Vagina (tissue), 2 donors: Measurements from ENCODE around the gene STARD10.

ENCODE experiments used
- POLR2A ChIP-seq, 2 donors: fragments of 450-650 bp; IDR thresholded peaks; one replicate each; pipeline ENCODE4 v1.6.1; 2017; ENCODE audit warnings: antibody characterized with exemption in 2 of 2, mild to moderate bottlenecking in 2 of 2, moderate library complexity in 2 of 2
- POLR2AphosphoS5 ChIP-seq, 2 donors: sonication (generic); formaldehyde crosslinking; IDR thresholded peaks; one replicate each; pipeline ENCODE4 v1.9.0; 2017; ENCODE audit warnings: antibody characterized with exemption in 2 of 2, mild to moderate bottlenecking in 2 of 2, low read depth in 1 of 2; ENCODE audit not compliant: insufficient read depth in 1 of 2
- TF ChIP-seq, protein P1 (sequence below), 3 experiments: fragments of 450-650 bp in 2 of 3; fragments of 200-600 bp in 1 of 3; sonication (generic) in 1 of 3; IDR thresholded peaks; one replicate each; pipeline ENCODE4 v1.5.1; 2017 to 2019; ENCODE audit warnings: antibody characterized with exemption in 3 of 3, mild to moderate bottlenecking in 2 of 3, moderate library complexity in 2 of 3

DNA sequence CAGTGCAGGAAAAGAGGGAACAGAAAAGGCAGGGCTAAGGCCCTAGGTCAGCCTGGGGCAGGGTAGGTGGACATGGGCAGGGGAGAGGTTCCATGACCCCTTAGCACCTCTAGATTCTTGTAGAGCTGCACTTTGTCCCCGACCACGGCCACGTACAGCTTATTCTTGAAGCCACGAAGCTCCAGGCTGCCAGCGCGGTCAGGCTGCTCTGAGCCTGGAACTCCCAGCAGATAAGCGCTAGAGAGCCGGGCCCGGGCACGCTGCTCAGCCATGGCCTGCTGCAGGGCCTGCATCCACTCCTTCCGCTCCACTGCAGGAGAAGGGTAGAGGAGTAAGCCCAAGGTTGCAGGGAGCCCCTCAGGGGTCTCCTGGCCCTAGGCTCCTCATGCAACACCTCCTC is 83.6 kb downstream of the STARD10 start:
- TF ChIP-seq, protein P1, sequence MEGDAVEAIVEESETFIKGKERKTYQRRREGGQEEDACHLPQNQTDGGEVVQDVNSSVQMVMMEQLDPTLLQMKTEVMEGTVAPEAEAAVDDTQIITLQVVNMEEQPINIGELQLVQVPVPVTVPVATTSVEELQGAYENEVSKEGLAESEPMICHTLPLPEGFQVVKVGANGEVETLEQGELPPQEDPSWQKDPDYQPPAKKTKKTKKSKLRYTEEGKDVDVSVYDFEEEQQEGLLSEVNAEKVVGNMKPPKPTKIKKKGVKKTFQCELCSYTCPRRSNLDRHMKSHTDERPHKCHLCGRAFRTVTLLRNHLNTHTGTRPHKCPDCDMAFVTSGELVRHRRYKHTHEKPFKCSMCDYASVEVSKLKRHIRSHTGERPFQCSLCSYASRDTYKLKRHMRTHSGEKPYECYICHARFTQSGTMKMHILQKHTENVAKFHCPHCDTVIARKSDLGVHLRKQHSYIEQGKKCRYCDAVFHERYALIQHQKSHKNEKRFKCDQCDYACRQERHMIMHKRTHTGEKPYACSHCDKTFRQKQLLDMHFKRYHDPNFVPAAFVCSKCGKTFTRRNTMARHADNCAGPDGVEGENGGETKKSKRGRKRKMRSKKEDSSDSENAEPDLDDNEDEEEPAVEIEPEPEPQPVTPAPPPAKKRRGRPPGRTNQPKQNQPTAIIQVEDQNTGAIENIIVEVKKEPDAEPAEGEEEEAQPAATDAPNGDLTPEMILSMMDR (IDR thresholded peaks at IDR 0.05): no peak
- no peak for TF ChIP-seq POLR2A (IDR thresholded peaks at IDR 0.05)
- TF ChIP-seq POLR2AphosphoS5 (IDR thresholded peaks at IDR 0.05; ENCODE audit: insufficient read depth in 1 of 2, low read depth in 1 of 2): no peak
